Fibroblast of mammary gland (primary cell): ENCODE data around the gene PHRF1.
"Not testable (repeated sequence)": the region's sequence is repeated elsewhere in the genome, so short reads cannot be mapped to it uniquely, and the experiment has no call there.

Source experiments
- DNase-seq: peaks from one replicate; pipeline ENCODE4 v3.0.0-alpha.2; 2010; ENCODE audit warnings: low read depth
- H3K4me3 ChIP-seq: 2 replicates; pipeline ENCODE4 v1.5.1; 2011; ENCODE audit warnings: low read depth, mild to moderate bottlenecking, low read length, moderate library complexity; ENCODE audit not compliant: control insufficient read depth
- CTCF ChIP-seq: conservative IDR thresholded peaks from 2 replicates; pipeline ENCODE4 v1.5.1; 2011; ENCODE audit warnings: low read depth, low read length, inconsistent platforms; ENCODE audit not compliant: control insufficient read depth, insufficient read depth

The PHRF1 gene

GRCh38 chr11:569158-569885 lies 6.9 kb upstream of the PHRF1 start:
- DNase-seq: no peak
- peak overlapping the region; percentile 40 for H3K4me3 ChIP-seq
- no peak for TF ChIP-seq CTCF

- no peak for DNase-seq
- no peak overlapping the region for H3K4me3 ChIP-seq
- TF ChIP-seq CTCF: no peak
These were observed 4.5 kb upstream of the PHRF1 start for GRCh38 chr11:571802-572185.

GRCh38 chr11:573146-573759 lies 3.0 kb upstream of the PHRF1 start:
- DNase-seq: no peak
- H3K4me3 ChIP-seq: no peak overlapping the region
- TF ChIP-seq CTCF: no peak

GRCh38 chr11:574031-574570 lies 2.2 kb upstream of the PHRF1 start:
- not testable (repeated sequence) for H3K4me3 ChIP-seq, DNase-seq

GRCh38 chr11:574632-575312 lies 1.5 kb upstream of the PHRF1 start:
- no peak for TF ChIP-seq CTCF
- H3K4me3 ChIP-seq: peak overlapping the region; percentile 49
- no peak for DNase-seq

GRCh38 chr11:575313-575995 lies 816 bp upstream of the PHRF1 start:
- peak overlapping the region; percentile 49 for H3K4me3 ChIP-seq
- no peak for DNase-seq
- TF ChIP-seq CTCF: no peak
